GM12873 (cell line): ENCODE measurements around the gene CC2D1B.

Experiments
- TF ChIP-seq, protein P1 (sequence below): IDR thresholded peaks from 2 replicates; pipeline ENCODE4 v1.5.1; 2012; ENCODE audit warnings: low read depth, mild to moderate bottlenecking, moderate library complexity, low read length, control low read depth; ENCODE audit not compliant: insufficient read depth; ENCODE audit errors: missing control alignments

Gene CC2D1B

DNA sequence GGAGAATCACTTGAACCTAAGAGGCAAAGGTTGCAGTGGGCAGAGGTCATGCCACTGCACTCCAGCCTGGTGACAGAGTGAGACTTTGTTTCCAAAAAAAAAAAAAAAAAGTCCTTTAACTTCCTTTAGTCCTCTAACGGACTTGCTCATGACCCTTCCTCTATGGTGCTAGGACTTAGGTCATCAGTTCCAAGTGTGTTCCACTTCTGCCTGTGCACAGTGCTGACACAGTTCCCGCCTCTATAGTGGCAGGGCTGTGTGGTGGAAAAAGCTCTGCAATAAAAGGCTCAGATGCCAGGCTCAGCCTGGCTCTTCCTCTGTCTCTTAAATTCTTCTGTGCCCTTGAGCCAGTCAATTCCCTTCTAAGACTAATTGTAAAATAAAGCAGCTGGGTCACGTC, 22.0 kb downstream of the CC2D1B start:
- TF ChIP-seq, protein P1, sequence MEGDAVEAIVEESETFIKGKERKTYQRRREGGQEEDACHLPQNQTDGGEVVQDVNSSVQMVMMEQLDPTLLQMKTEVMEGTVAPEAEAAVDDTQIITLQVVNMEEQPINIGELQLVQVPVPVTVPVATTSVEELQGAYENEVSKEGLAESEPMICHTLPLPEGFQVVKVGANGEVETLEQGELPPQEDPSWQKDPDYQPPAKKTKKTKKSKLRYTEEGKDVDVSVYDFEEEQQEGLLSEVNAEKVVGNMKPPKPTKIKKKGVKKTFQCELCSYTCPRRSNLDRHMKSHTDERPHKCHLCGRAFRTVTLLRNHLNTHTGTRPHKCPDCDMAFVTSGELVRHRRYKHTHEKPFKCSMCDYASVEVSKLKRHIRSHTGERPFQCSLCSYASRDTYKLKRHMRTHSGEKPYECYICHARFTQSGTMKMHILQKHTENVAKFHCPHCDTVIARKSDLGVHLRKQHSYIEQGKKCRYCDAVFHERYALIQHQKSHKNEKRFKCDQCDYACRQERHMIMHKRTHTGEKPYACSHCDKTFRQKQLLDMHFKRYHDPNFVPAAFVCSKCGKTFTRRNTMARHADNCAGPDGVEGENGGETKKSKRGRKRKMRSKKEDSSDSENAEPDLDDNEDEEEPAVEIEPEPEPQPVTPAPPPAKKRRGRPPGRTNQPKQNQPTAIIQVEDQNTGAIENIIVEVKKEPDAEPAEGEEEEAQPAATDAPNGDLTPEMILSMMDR = no peak

DNA sequence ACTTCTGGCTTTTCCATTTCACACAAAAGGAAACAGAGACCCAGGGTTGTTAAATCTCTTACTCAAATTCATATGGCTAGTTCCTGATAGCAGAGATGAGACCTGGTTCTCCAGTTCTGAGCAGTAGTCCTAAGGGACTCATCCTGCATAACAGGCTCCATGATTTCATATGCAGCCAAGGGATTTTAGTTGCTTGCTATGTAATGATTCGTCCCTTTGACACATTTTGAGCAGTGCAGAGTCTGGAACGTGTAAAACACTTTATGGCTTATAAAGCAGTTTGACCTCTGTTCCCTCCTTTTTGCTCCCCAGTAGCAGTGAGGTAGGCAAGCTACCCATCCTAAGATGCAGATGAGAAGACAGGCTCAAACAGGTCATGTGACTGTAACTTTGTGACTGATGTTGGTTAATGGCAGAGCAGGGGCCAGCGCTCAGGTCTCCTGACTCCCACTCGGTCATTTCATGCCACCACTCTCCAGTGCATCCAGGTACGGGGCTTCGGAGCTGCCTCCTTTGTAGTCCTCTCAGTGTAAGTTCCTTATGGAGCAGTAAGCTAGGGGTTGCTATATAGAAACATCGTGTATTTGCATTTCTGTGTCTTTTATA, 24.2 kb downstream of the CC2D1B start:
- TF ChIP-seq, protein P1 = no peak

DNA sequence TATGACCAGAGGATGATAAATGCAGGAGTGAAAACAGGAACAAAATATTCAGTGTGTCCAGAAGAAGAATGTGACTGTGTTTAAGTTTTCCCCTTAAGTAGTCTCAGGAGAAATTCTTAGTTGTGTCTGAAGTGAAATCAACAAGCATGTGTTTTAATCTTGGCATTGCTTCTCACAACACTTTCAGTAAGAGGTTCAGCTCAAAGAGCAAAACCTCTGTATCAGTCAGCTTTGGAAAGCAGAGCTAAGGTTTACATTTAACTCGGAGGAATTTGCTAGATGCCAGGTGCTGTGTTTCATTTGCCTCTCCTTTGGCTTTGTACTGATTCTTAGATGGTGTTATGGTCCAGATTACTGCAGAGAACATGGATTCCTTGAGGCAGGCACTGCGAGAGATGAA, 28.6 kb downstream of the CC2D1B start:
- TF ChIP-seq, protein P1 = no peak

DNA sequence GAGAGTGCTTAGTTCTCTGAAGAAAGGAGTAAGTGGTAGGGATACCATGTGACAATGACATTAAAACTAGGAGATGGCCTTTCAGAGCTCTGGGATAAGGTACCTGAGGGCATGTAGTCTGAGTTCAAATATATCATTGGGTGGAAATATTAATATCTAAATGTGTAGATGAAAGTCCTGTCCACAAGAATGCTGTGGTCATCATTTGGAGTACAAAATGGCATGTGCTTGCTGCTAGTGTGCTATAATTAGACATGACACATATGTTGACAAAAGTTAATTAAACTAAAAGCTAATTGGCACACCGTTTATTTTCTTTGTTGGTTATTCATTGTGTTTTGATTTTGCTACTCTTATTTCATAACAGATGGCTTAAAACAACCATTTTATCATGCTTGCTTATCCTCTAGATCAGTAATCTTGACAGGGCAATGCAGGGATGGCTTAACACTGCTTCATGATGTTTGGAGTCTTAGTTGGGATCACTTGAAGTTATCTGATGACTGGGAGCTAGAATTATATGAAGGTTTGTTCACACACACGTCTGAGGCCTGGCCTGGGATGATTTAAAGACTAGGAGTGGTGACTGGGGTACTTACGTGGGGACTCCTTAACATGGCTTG, 31.0 kb downstream of the CC2D1B start:
- TF ChIP-seq, protein P1 = no peak

DNA sequence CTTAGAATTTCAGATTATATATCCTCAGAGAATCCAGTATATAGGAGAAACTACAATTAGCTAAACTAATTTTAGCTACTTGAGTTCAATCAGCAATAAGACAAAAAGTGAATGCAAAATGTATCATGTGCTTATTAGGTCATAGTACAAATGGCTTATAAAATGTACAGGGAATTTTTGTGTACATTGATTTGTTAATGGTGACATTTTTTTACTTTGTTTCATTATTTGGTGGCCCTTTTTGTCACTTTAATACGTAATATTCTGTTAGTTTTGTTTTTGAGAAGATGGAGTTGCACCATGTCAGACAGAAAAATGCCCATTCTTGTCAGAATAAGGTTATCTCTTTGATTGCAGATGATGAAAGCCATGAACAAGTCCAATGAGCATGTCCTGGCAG, 33.6 kb downstream of the CC2D1B start:
- TF ChIP-seq, protein P1 = no peak

DNA sequence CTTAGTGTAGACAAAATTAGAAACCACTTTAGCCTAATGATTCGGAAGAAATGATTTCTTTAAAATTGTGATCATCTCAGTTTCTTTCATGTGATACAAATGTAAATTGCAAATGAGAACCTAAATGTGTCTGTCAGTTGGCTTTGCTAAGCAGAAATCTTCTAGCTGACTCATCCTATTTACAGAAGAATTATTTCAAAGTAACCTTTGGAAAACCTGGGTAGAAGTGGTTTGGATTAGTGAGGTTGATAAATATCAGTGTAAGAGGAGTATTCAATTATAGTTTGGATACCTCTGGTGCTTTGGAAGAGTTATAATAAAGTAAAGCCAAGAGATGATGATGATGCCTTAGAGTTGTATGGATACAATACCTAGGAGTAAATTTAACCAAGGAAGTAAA, 37.4 kb downstream of the CC2D1B start:
- TF ChIP-seq, protein P1 = no peak

DNA sequence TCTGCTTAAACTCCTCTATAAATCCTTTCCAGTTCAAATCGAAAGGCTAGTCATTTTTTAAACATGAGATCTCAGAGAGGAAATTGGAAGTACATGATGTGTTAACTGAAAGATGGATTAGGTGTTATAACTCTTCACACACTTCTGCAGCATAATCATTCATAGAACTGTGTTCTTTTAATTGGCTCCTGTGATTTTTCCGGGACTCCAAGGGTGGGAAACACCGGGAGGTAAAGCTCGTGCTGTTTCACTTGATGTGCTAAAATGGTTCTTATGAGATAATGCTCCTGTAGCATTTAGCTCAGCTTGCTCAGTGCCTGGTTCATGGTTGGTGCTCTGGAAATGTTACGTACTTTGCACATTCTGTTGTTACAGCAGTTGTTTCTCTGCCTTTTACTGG, 40.2 kb downstream of the CC2D1B start:
- TF ChIP-seq, protein P1 = no peak
